ENCODE data around the gene ANXA8L1.
"Not testable (repeated sequence)": the region's sequence is repeated elsewhere in the genome, so short reads cannot be mapped to it uniquely, and the experiment has no call there.

Gene ANXA8L1

DNA sequence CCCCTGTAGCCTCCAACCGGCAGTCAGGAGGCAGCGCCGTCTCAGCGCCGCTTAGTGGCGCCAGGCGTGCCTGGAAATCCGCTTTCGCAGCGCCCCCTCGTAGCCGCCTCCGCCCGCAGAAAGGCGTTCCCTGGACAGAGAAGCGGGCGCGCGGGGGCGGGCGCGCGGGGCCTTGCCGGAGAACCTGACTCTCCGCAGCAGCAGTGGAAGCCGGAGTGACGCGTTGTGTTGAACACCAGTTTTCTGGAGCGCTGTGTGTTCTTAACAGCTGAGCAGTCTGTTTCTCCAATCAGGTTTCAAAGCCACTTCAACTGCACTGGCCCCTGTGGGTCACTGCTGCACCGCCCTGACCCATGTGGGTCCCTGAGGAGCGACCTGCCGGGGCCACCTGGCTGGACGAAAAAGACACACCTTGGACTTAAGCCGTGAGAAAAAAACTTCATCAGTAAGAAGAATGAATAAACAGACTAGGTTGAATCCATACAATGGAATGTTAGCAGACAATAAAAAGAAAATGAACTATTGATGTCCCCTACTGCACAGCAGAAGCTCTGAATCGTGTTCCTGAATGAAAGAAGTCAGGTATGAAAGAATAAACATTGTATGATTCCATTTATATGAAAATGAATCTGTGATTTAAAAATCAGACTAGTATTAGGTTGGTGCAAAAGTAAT lies 22.8 kb downstream of the ANXA8L1 start:
- DNase-seq = not testable (repeated sequence)

DNA sequence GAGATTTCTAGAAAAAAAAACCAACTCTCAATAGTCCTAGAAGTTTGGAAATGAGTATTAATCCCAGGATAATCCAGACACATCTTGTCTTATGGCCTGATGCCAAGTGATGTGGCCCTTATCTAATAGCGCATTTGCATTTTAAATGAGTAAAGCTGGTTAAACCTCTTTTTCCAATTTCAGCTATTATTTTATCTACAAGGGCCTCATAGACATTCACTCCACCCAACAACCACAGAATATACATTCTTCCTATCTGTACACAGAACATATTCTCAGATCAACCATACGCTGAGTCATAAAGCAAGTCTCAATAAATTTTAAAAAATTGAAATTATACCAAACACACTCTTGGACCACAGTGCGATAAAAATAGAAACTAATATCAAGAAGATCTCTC lies 34.0 kb downstream of the ANXA8L1 start:
- DNase-seq = not testable (repeated sequence)

DNA sequence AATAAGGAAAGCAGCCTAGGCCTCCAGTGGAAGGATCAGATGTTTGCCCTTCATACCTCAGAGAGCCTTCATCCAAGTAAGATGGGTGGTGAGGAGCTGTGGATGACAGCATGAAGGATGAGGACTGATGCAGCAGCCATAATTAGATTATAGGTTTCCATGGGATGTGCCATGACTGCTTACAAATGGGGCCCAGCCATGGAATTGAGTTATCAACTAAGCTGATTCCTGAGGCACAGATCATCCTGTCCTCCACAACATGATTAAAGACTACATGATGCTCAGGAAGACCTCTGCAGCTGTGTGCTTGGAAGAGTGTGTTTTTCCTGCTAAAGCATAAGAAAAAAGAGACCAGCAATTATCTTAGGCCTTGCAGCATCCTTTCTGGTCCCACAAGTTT lies 35.5 kb downstream of the ANXA8L1 start:
- not testable (repeated sequence) for DNase-seq

DNA sequence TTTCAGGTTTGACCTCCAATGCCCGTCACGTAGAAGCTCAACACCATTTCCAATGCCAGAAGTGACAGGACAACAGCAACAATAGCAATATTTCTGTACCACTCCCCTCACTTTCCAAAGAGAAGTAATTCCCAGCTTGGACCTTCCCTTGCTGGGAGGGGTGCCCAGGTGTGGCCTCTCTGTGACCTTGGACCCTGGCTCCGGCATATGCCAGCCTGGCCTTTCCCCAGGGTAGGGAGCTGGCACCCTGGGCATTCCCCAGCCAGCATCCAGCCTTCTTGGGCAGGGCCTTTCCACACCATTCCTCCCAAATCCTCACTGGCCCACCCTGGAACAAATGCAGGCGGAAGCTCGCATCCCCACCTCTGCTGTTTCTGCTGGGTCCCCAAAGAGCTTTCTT lies 37.1 kb downstream of the ANXA8L1 start:
- not testable (repeated sequence) for DNase-seq

DNA sequence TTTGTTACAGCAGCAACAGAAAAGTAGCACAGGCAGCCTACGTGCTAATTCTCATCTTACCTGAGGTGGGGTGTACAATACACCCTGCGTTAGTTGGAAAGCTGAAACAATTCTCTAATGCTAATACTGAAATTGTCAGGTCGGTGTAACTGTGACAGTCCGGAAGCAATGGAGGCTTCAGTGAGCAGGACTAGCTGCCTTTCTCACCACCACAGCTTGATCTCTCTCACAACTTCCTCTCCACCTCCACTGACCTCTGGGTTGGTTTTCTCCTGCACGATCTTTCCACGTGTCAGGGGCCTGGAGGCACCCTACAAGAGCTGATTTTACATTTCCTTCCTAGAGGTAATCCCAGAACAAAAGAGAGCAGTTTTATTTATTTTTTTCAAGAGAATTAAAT lies 39.7 kb downstream of the ANXA8L1 start:
- not testable (repeated sequence) for DNase-seq

DNA sequence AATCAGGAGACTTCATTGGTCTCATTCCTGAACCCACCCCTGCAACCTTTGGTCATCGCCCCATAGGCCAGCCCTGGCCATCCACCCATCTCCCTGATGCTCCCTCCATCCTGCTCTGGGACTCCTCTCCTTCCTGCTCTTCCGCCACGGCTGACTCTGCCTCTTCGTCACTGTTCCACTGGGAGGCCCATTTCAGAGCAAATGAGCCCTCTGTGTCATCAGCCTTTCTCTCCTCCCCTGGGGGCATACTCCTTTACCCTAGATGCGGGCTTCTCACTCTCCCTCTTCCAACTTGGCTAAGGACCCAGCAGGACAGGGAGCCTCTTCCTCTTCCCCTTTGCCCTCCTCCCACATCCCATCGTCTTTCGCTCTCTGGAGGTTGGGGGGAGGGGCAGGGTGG lies 42.7 kb downstream of the ANXA8L1 start:
- not testable (repeated sequence) for DNase-seq

DNA sequence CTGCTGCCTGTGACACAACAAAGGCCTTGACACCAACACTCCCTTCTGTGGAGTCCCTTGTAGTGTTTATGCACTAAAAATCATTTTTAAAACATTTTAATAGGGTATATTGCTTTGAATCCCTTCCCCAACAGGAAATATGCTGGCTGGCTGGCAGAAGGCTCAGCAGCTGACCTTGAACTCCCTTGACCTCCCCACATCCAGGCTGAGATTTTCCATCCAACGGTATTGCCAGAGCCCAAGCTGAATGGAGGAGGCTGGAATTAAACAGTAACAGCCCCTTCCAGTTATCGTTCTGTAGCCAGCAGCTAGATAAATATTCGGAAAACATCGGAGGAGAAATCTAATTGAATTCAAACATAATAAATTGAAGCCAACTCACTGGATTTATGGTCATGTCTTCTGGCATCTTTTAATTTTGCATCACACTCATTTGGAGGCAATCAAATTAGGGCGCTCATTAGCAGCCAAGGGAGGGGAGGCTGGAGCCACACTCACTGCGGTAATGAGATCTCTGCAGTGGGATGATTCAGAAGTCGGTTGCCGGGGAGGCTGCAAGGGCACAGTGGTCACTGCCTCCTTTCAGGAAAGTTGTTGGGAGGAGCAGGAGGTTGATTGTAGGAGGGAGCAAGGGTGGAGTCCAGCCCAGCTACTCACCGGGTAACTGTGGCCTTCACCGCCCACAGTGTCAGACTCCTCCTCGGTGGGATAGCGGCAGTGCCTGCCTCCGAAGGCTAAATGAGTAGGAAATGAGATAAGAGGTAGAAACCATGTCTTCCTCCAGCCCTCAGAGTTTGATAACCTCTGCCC lies 44.2 kb downstream of the ANXA8L1 start:
- not testable (repeated sequence) for DNase-seq

DNA sequence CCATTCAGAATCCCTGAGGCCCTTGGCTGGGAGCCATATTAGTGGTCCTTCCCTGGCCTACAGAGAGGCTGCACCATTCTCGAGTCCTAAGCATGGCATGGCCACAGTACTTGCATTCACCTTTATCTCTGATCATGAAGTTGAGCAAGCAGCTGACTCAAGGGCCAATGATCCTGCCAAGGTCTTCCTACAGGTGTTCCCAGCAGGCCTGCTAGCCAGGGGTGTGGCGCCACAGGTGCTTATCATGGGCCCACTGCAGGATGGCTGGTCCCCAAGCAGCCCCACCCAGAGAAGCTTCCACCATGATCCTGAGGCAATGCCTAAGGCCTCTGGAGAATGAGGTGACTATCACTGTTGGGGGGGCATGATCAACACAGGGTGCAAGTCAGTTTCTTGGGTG lies 48.0 kb downstream of the ANXA8L1 start:
- not testable (repeated sequence) for DNase-seq

DNA sequence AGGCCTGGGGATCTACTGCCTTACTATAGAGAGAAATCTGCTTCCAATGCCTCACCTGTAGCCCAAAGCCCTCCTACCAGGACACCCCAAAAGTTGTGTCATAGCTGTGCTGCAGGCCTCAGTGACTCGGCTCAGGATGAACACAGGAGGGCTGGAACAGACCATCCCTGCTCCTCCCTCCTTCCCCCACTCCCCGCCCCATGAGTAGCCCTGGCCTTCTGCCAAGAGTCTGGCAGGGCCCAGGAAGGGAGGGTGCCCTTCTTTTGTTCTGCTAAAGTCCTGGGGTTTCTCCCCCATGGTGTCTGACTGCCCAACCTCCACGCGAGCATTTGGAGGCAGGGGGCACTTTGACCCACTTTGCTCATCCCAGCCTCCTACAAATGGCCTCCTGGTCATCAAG lies 65.4 kb downstream of the ANXA8L1 start:
- not testable (repeated sequence) for DNase-seq
